Activated CD8-positive, alpha-beta T cell treated with anti-CD3 and anti-CD28 coated beads for 36 hours (primary cell): ENCODE data around the gene VAX1. TPM values are rescaled to one million over a fixed set of nuclear protein-coding genes. Genes with fewer than 3 reads are reported as not detected.

Experiments used
- ATAC-seq: fragments of 200-7000 bp; cut with Tn5 transposase; one replicate; pipeline ENCODE4 v1.10.0; 2021; ENCODE audit warnings: mild to moderate bottlenecking, moderate library complexity
- CTCF ChIA-PET: fragments of 350-600 bp; sonication (Branson Sonifier 250); formaldehyde crosslinking; loops from one replicate; lab custom pipeline; 2021; ENCODE audit warnings: antibody characterized with exemption; lab: Charles Lee
- POLR2A ChIA-PET: fragments of 350-600 bp; sonication (Branson Sonifier 250); formaldehyde crosslinking; loops from one replicate; lab custom pipeline; 2021; ENCODE audit warnings: antibody characterized with exemption; lab: Charles Lee
- DNase-seq: peaks from one replicate; pipeline ENCODE4 v3.0.0-alpha.2; 2020
- H3K27ac Mint-ChIP-seq: one replicate; pipeline ENCODE4 v1.8.0; 2021; ENCODE audit warnings: mild to moderate bottlenecking, mixed read lengths
- H3K27me3 Mint-ChIP-seq: one replicate; pipeline ENCODE4 v1.8.0; 2021; ENCODE audit warnings: mixed read lengths
- H3K36me3 Mint-ChIP-seq: one replicate; pipeline ENCODE4 v1.8.0; 2021; ENCODE audit warnings: low read depth, mixed read lengths
- H3K4me1 Mint-ChIP-seq: one replicate; pipeline ENCODE4 v1.8.0; 2021; ENCODE audit warnings: low read depth, mixed read lengths
- H3K4me3 Mint-ChIP-seq: one replicate; pipeline ENCODE4 v1.8.0; 2021; ENCODE audit warnings: mild to moderate bottlenecking, moderate library complexity, mixed read lengths
- H3K9me3 Mint-ChIP-seq: one replicate; pipeline ENCODE4 v1.8.0; 2021; ENCODE audit warnings: mixed read lengths
- intact Hi-C: fragments of 100-400 bp; cut with micrococcal nuclease; formaldehyde crosslinking; loops from one replicate; pipeline ENCODE4 v1.10.0; 2022
- total RNA-seq, 2 experiments: library from RNA; stranded (reverse); gene quantifications; one replicate each; pipeline ENCODE4 v1.2.3, GENCODE V29; 2021
- TF ChIP-seq, protein P1 (sequence below): fragments of 200-600 bp; IDR thresholded peaks from one replicate; pipeline ENCODE4 v1.8.0; 2022; ENCODE audit warnings: antibody characterized with exemption, mild to moderate bottlenecking

Gene VAX1
- total RNA-seq, 2 experiments from 2014 or later: not detected

DNA sequence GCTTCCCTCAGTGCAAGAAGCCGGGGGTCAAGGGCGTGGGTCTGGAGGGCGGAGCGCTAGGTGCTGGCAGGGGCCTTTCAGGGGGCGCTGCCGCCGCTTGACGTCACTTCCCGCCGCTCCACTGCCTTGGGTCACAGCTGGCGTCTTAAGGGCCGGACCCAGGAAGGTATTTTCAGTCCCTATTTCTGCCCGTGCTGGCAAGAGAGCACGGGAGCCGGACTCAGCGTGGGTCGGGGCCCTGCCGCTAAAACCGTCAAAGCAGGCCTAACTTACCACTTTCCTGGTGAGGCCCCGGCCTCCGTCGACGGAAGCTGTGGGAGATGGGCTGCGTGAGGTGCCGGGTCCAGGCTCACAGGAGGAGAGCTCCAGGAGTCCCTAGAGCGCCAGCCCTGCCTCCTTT lies 12.0 kb downstream of the VAX1 start:
- Mint-ChIP-seq H3K4me3 (no peak overlapping the region), H3K27me3 (peaks cover 41% of the 10 kb centered on the region), H3K36me3 (no peaks in the 10 kb centered on the region), H3K27ac (no peak overlapping the region), H3K9me3 (no peaks in the 10 kb centered on the region), H3K4me1 (peaks cover 2% of the 10 kb centered on the region)
- ChIA-PET CTCF (interaction anchor here (1.7 kb wide), 1 partner anchor 42 kb away, joined by 6 read pairs; no protein-coding TSS in a partner anchor), POLR2A (no interaction called here)
- TF ChIP-seq, protein P1, sequence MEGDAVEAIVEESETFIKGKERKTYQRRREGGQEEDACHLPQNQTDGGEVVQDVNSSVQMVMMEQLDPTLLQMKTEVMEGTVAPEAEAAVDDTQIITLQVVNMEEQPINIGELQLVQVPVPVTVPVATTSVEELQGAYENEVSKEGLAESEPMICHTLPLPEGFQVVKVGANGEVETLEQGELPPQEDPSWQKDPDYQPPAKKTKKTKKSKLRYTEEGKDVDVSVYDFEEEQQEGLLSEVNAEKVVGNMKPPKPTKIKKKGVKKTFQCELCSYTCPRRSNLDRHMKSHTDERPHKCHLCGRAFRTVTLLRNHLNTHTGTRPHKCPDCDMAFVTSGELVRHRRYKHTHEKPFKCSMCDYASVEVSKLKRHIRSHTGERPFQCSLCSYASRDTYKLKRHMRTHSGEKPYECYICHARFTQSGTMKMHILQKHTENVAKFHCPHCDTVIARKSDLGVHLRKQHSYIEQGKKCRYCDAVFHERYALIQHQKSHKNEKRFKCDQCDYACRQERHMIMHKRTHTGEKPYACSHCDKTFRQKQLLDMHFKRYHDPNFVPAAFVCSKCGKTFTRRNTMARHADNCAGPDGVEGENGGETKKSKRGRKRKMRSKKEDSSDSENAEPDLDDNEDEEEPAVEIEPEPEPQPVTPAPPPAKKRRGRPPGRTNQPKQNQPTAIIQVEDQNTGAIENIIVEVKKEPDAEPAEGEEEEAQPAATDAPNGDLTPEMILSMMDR: no peak
- ATAC-seq (no peak), DNase-seq (no peak)
- intact Hi-C loops: no loop called here

DNA sequence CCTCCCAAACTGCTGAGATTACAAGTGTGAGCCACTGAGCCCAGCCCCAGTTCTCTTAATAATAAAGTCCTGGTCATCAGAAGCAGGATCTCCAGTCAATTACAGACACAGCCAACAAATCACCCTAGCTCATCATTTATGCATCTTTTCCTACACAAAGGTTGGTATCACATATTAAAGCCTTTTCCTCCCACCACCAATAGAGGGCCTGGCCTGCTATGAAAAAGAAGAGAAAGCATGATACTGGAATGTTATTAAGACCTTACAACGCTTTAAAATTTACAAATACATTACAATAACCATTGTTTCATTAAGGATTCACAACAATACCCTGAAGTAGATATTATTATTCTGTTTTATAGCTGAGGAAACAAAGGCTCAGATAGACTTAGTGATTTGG lies 25.9 kb downstream of the VAX1 start:
- DNase-seq (no peak), ATAC-seq (no peak)
- Mint-ChIP-seq H3K4me3 (no peak overlapping the region), H3K27ac (no peak overlapping the region), H3K36me3 (no peaks in the 10 kb centered on the region), H3K9me3 (no peaks in the 10 kb centered on the region), H3K4me1 (no peaks in the 10 kb centered on the region), H3K27me3 (peaks cover 20% of the 10 kb centered on the region)
- intact Hi-C loops: no loop called here
- ChIA-PET CTCF (interaction anchor here (0.7 to 1.3 kb wide), 2 partner anchors 55 to 62 kb away, joined by 4 read pairs; no protein-coding TSS in a partner anchor), POLR2A (no interaction called here)
- TF ChIP-seq, protein P1: no peak

DNA sequence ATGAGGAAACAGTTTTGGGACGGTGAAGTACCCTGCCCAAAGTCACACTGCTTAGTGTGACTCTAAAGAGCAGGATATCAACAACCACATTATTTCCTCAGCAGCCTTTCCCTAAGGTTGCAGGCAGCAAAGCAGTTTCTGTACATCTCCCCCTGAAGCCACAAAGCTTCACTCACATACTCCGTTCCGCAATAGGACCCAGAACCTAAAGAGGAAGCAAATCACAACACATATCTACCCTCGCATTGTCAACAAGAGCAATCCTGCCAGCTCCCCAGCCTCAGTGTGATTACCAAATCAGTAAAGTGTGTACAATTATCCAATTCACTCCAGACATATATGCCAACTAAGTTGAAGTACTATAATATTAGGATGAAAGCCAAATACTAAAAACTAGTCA lies 30.8 kb downstream of the VAX1 start:
- no peaks in the 10 kb centered on the region for H3K4me1 Mint-ChIP-seq
- intact Hi-C loops: no loop called here
- H3K4me3 Mint-ChIP-seq: no peak overlapping the region
- no peaks in the 10 kb centered on the region for H3K36me3 Mint-ChIP-seq
- TF ChIP-seq, protein P1: no peak
- ChIA-PET POLR2A (no interaction called here), CTCF (no interaction called here)
- H3K27me3 Mint-ChIP-seq: peaks cover 12% of the 10 kb centered on the region
- no peak overlapping the region for H3K27ac Mint-ChIP-seq
- DNase-seq (no peak), ATAC-seq (no peak)
- H3K9me3 Mint-ChIP-seq: no peaks in the 10 kb centered on the region

DNA sequence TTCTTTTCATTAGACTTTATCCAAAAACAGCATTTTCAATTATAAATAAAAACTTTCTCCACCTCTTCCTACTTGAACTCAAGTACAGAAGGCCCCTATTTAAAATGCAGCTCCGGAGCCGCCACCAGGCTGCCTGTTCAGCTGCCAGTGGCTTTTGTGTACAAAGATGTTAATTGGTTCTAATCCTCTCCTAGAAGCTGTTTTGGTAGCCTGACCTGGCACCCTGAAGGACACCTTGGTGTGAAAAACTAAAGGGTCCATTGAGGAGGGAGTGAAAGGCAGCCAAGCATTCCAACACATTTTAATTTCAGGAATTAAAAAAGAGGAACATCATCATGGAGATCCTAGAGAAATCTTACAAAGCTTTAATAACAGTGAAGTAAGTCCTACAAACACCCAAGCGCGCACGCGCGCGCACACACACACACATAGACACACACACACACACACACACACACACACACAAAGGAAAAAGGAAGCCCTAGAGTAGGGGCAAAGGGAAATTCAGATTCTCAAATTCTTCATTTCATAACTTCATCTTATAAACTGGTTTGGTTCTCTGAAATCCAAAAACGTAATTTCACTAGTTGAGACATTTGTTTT lies 41.4 kb downstream of the VAX1 start:
- no peaks in the 10 kb centered on the region for H3K36me3 Mint-ChIP-seq
- H3K27ac Mint-ChIP-seq: no peak overlapping the region
- intact Hi-C loops: no loop called here
- H3K27me3 Mint-ChIP-seq: peaks cover 3% of the 10 kb centered on the region
- ATAC-seq (no peak), DNase-seq (no peak)
- TF ChIP-seq, protein P1: no peak
- CTCF ChIA-PET: no interaction called here
- POLR2A ChIA-PET: no interaction called here
- no peaks in the 10 kb centered on the region for H3K9me3 Mint-ChIP-seq
- H3K4me1 Mint-ChIP-seq: no peaks in the 10 kb centered on the region
- no peak overlapping the region for H3K4me3 Mint-ChIP-seq

DNA sequence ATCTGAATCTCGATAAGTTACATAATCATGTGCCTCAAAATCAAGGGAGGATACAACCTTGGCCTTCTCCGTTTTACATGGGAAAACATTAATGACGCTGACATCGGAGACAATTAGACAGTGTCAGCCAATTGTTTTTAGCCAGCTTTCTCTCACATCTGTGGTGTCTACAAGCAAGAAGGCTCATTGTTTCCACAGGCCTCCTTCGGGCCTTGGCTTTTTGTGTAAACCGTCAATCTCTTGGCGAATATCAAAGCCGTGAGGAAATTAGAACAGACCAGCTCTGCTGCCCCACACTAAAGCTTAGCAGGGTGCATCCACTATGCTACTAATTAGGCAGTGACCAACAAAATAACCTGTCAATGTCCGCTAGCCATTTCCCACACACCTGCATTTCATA lies 43.2 kb downstream of the VAX1 start:
- TF ChIP-seq, protein P1: no peak
- ATAC-seq (no peak), DNase-seq (no peak)
- CTCF ChIA-PET: no interaction called here
- Mint-ChIP-seq H3K36me3 (no peaks in the 10 kb centered on the region), H3K27ac (no peak overlapping the region), H3K9me3 (no peaks in the 10 kb centered on the region), H3K27me3 (peaks cover 3% of the 10 kb centered on the region), H3K4me1 (no peaks in the 10 kb centered on the region), H3K4me3 (no peak overlapping the region)
- POLR2A ChIA-PET: interaction anchor here (1.2 kb wide), 1 partner anchor 9 kb away, joined by 3 read pairs; no protein-coding TSS in a partner anchor
- intact Hi-C loops: no loop called here
